Aorta (tissue), 5 donors: Measurements from ENCODE around the gene FIBCD1. TPM values are rescaled to one million over a fixed set of nuclear protein-coding genes. Genes with fewer than 3 reads are reported as not detected.

Experiments
- ATAC-seq: fragments of 200-7000 bp; cut with Tn5 transposase; one replicate; pipeline ENCODE4 v1.9.1; 2022; ENCODE audit warnings: moderate library complexity; ENCODE audit not compliant: low FRiP score
- DNase-seq, 2 donors: peaks; one replicate each; pipeline ENCODE4 v3.0.0-alpha.2; 2020
- H3K27ac ChIP-seq, 2 donors: one replicate each; pipeline ENCODE4 v1.5.1; 2013; ENCODE audit warnings: low read length in 2 of 2, mild to moderate bottlenecking in 2 of 2, moderate library complexity in 2 of 2, control low read depth in 1 of 2, inconsistent platforms in 1 of 2, low read depth in 1 of 2
- H3K27me3 ChIP-seq, 2 donors: one replicate each; pipeline ENCODE4 v1.6.1; 2013; ENCODE audit warnings: control low read depth in 1 of 2, low read length in 1 of 2, mild to moderate bottlenecking in 1 of 2, moderate library complexity in 1 of 2; ENCODE audit not compliant: insufficient read depth in 2 of 2, control insufficient read depth in 1 of 2
- H3K36me3 ChIP-seq, 2 donors: one replicate each; pipeline ENCODE4 v1.6.1; 2013; ENCODE audit warnings: control low read depth in 1 of 2, low read length in 1 of 2, mild to moderate bottlenecking in 1 of 2; ENCODE audit not compliant: insufficient read depth in 2 of 2, control insufficient read depth in 1 of 2
- H3K4me1 ChIP-seq, 2 donors: one replicate each; pipeline ENCODE4 v1.6.1; 2013; ENCODE audit warnings: low read length in 2 of 2, control low read depth in 1 of 2, mild to moderate bottlenecking in 1 of 2, moderate library complexity in 1 of 2; ENCODE audit not compliant: insufficient read depth in 2 of 2, control insufficient read depth in 1 of 2
- H3K4me3 ChIP-seq, 2 donors: one replicate each; pipeline ENCODE4 v1.5.1; 2013; ENCODE audit warnings: low read length in 2 of 2, control low read depth in 1 of 2, mild to moderate bottlenecking in 1 of 2
- H3K9me3 ChIP-seq: one replicate; pipeline ENCODE4 v1.6.1; 2013; ENCODE audit warnings: mild to moderate bottlenecking, low read length; ENCODE audit not compliant: control insufficient read depth
- WGBS, 2 donors: extraction: QIAGEN DNeasy Blood & Tissue Kit; methylation state at CpG; one replicate each; pipeline ENCODE4 v1.1.7; 2013; 5-methylcytosine and 5-hydroxymethylcytosine counted together
- intact Hi-C, 2 donors: fragments of 100-400 bp; cut with DNase I; formaldehyde crosslinking; loops; one replicate each; pipeline versions ENCODE4 v1.14.2 to v1.15.0; 2022
- polyA plus RNA-seq, 2 donors: library from polyadenylated mRNA; stranded (reverse); fragments of 200-250 nt; gene quantifications; one replicate each; pipeline ENCODE4 v1.2.3, GENCODE V29; 2013
- total RNA-seq, 2 donors: library from RNA; stranded (reverse); fragmentation: NEBNext Ultra II Directional; extraction: Animal tissue kit (Norgen Biotek cat#: 25700); gene quantifications; one replicate each; pipeline ENCODE4 v1.2.1, GENCODE V29; 2021
- donor health status: healthy with polysubstance abuse.
- donor health status: Bipolar disorder and iron deficiency.
- donor health status: DM: no; HTN: no; CAD: no.
- donor health status: DM: no; HTN: no; CAD: no.
- donor health status: DM: yes; HTN: yes; CAD: no.

Gene FIBCD1
- total and polyA plus RNA-seq, 4 donors: 0.13 TPM; not detected in 3

DNA sequence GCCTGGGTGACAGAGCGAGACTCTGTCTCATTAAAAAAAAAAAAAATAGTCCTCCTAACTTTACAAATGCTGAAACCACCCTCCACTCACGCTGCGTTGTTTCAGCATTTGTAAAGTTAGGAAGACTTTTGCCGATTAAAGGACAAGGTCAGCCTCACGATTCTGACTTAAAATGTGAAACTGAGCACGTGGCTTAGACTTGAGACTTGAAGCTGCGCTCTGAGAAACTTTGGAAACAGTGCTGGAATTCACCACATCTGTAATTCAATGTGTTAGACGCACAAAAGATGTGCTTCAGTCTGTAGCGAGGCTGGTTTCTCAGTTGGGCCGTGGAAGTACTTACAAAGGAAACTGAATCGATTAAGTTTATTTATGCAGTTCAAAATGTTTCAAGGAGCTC is 44.9 kb upstream of the FIBCD1 start:
- no peaks in the 10 kb centered on the region for H3K36me3 ChIP-seq
- ATAC-seq (no peak), DNase-seq (no peak)
- H3K27ac ChIP-seq: no peak overlapping the region
- no peaks in the 10 kb centered on the region for H3K4me1 ChIP-seq
- 86 to 89% methylated on average over 11 of the region's 11 CpGs for WGBS, 2 donors
- H3K9me3 ChIP-seq: no peaks in the 10 kb centered on the region
- intact Hi-C loops: no loop called here
- no peak overlapping the region for H3K4me3 ChIP-seq
- no peaks in the 10 kb centered on the region for H3K27me3 ChIP-seq

DNA sequence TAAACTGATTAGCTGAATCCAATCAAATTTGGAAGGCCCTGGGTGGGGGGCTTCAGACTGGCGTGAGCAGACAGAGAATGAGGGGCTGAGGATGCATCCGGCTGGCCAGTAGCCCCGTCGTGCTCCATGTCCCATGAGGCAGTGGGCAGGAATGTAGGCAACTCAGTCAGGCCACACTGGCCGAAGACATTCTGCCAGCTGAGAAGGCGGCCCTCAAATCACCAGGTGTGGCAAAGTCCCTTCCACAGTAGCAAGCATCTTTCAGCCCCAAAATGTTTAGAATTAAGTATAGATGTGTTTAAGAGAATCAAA is 44.3 kb upstream of the FIBCD1 start:
- Histone ChIP-seq H3K4me1 (no peaks in the 10 kb centered on the region), H3K27me3 (no peaks in the 10 kb centered on the region), H3K9me3 (no peaks in the 10 kb centered on the region), H3K27ac (no peak overlapping the region), H3K36me3 (no peaks in the 10 kb centered on the region), H3K4me3 (no peak overlapping the region)
- intact Hi-C loops: no loop called here
- 88 to 90% methylated on average over 6 of the region's 6 CpGs for WGBS, 2 donors
- DNase-seq: no peak
- ATAC-seq: no peak

DNA sequence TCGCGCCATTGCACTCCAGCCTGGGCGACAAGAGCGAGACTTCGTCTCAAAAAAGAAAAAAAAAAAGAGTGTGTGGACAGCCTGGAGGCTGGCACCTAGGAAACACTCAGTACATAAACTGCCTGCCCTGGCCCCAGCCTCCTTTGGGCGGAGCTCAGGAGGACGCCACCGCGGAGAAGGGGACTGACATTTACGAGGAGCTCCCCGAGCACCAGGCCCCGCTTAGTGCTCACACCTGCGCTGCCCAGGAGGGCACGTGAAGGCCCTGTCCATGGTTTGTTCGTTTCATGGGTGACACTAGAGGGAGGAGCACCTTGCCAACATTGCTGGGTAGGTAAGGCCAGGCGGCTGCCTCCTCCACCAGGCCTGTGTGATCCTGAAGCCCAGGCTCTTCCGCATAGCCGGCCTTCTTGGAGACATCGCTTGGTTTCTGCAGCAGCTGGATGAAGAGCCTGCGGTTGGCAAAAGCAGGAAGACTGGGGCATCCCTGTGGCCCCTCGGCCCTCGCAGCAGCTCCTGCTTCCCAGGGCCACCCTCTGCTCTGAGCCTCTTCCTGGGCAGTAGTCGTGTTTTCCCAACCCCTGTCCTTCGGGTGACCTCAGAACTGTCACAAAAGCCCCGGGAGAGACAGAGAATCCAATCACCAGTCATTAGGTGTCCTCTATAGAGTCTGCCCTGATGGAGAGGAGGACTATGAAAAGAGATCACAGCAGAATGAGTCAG is 43.8 kb upstream of the FIBCD1 start:
- Histone ChIP-seq H3K27ac (no peak overlapping the region), H3K36me3 (no peaks in the 10 kb centered on the region), H3K27me3 (no peaks in the 10 kb centered on the region), H3K4me1 (no peaks in the 10 kb centered on the region), H3K9me3 (no peaks in the 10 kb centered on the region), H3K4me3 (no peak overlapping the region)
- DNase-seq (no peak), ATAC-seq (no peak)
- intact Hi-C loops: no loop called here
- WGBS, 2 donors: 80 to 82% methylated on average over 25 of the region's 25 CpGs

DNA sequence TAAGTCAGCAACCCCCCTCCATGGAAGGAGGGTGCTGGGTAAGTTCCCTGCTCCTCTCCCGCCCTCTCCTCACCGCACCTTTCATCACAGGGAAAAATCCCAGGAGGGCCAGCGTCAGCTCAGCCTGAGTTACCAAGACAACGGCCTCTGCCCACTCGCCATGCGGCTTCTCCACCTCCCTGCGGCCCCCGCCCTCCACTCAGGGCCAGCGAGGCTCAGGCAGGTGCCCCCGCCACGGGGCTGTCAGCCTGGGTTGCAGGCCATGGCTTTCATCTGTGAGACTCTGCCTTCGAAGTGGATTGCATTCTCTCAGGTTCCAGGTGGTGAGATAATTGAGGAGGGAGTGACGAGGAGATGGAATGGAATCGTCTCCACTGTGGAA is 42.7 kb upstream of the FIBCD1 start:
- H3K4me3 ChIP-seq: no peak overlapping the region
- no peaks in the 10 kb centered on the region for H3K9me3 ChIP-seq
- 58 to 63% methylated on average over 14 of the region's 14 CpGs for WGBS, 2 donors
- no peaks in the 10 kb centered on the region for H3K4me1 ChIP-seq
- no peaks in the 10 kb centered on the region for H3K27me3 ChIP-seq
- DNase-seq (no peak), ATAC-seq (no peak)
- intact Hi-C loops: no loop called here
- H3K36me3 ChIP-seq: no peaks in the 10 kb centered on the region
- no peak overlapping the region for H3K27ac ChIP-seq

DNA sequence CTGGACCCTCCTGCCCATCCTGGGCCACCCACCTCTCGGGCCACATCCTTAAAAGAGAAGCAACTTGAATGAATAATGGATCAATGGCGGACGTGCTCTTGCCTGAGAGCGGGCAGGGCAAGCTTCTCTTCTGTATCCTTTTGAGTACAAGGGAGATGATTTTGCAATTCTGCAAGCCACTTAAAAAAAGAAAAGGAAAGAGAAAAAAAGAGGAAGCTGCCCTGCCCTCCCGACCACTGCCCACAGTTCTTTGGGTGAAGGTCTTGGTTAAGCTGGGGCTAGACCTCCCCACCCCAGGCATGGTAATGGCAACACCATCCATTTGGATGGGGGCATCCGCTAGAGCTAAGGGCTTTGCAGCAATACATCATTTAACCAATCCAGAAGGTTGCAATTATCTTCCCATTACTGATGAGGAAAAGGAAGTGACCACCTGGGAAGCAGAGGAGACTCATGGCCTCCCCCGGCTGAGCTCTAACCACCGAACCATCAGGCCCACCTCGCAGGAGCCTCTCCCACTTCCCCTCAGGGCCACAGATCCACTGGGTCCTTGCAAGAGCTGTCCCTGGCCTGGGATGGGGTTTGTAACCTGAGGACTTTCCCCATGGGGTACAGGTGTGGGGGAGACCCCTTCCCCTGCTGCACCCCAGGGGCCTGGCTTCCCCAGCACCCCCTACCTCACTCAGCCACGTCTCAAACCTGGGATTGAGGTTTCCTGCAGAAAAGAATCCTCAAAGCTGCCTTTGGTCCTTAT is 42.1 kb upstream of the FIBCD1 start:
- Histone ChIP-seq H3K27ac (no peak overlapping the region), H3K4me1 (no peaks in the 10 kb centered on the region), H3K9me3 (no peaks in the 10 kb centered on the region), H3K4me3 (no peak overlapping the region), H3K27me3 (no peaks in the 10 kb centered on the region), H3K36me3 (no peaks in the 10 kb centered on the region)
- 80 to 84% methylated on average over 10 of the region's 10 CpGs for WGBS, 2 donors
- intact Hi-C loops: no loop called here
- DNase-seq (no peak), ATAC-seq (no peak)

DNA sequence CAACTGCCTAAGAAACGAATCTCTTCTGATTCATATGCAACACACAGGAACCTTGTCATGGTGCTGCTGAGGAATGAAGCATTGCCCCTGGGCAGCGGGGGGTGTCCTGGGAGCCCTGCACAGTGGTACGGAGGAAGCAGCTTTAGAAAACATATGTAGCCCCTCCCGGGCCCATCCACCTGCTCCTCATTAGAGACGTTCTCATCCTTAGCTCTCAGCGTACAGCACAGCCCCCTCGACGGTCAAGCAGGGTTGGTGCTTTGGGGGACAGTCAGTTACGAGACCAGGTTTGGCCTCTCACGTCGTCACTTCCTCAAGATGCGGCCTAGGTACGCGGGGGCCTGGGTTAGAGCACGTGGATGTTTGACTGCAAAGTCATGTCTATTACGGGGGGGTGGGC is 41.5 kb upstream of the FIBCD1 start:
- 74 to 83% methylated on average over 16 of the region's 16 CpGs for WGBS, 2 donors
- H3K9me3 ChIP-seq: no peaks in the 10 kb centered on the region
- ATAC-seq (no peak), DNase-seq (no peak)
- no peaks in the 10 kb centered on the region for H3K27me3 ChIP-seq
- no peak overlapping the region for H3K4me3 ChIP-seq
- no peaks in the 10 kb centered on the region for H3K4me1 ChIP-seq
- intact Hi-C loops: no loop called here
- H3K27ac ChIP-seq: no peak overlapping the region
- no peaks in the 10 kb centered on the region for H3K36me3 ChIP-seq

DNA sequence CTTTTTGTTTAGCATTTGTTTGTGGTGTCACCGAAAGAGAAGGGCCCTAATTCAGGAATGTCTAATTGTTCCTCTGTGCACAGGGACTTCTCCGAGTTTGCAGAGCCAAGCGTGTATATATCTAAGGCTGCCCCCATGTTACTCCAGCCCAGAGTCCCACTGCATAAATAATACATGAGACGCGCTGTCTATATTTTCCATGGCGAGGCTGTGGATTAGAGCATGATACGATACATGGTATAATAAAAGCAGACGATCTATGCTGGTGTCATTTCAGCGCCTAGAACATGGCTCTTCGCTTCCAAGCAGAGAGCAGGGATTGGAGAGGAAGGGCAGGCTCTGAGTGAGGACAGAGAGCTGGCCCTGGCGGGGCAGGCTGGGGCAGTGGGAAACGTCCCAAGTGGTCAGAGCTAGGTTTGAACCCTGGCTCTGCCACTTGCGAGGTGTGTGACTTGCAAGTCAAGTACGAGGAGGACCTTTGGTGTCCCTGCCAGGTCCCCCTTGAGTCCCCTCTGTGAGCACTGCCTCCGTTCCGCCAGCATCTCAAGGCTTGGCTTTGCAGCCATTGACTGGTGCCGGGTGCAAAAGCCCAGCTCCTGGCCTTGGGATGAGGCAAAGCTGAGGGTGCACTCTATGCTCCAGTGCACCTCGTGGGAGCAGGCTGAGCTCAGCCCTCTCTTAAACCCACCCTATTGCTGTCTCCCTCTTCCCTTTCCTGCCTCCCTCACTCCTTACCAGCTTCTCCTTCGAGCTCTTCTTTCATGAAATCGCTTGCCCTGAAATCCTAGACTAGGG is 40.7 kb upstream of the FIBCD1 start:
- ATAC-seq: no peak
- H3K27ac ChIP-seq: no peak overlapping the region
- intact Hi-C loops: no loop called here
- WGBS, 2 donors: 79 to 82% methylated on average over 20 of the region's 20 CpGs
- no peaks in the 10 kb centered on the region for H3K27me3 ChIP-seq
- H3K36me3 ChIP-seq: no peaks in the 10 kb centered on the region
- no peaks in the 10 kb centered on the region for H3K9me3 ChIP-seq
- H3K4me1 ChIP-seq: no peaks in the 10 kb centered on the region
- DNase-seq: no peak
- no peak overlapping the region for H3K4me3 ChIP-seq

DNA sequence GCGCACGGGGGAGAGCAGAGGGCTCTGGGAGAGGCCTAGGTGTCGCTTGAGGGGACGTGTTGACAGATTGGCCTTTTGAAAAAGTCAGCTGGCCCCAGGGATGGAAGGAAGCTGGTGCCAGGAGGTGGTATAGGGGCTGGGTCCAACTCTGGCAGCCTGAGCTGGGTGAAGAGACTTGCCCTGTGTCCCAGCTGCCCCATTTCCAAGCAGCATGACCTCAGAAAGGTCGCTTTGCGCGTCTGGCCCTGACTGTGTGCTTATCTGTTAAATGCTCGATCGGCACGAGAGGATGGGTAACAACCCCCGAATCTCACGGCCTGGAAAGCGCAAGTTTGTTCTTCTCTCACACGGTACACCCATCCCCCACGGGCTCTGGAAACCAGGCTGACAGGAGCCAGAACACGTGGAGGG is 38.8 kb upstream of the FIBCD1 start:
- ATAC-seq: no peak
- 55 to 64% methylated on average over 16 of the region's 16 CpGs for WGBS, 2 donors
- Histone ChIP-seq H3K9me3 (no peaks in the 10 kb centered on the region), H3K27me3 (no peaks in the 10 kb centered on the region), H3K4me1 (no peaks in the 10 kb centered on the region), H3K27ac (no peak overlapping the region), H3K4me3 (no peak overlapping the region), H3K36me3 (no peaks in the 10 kb centered on the region)
- DNase-seq: no peak
- intact Hi-C loops: no loop called here
